GM21737 (cell line): ENCODE measurements around the gene UTP11.
"Not testable (repeated sequence)": the region's sequence is repeated elsewhere in the genome, so short reads cannot be mapped to it uniquely, and the experiment has no call there.

Source experiments
- ATAC-seq: cut with Tn5 transposase; IDR thresholded peaks from one replicate; pipeline ENCODE4 v1.9.1; 2021; ENCODE audit warnings: mild to moderate bottlenecking, moderate library complexity; ENCODE audit not compliant: unreplicated experiment

The UTP11 gene, protein sequence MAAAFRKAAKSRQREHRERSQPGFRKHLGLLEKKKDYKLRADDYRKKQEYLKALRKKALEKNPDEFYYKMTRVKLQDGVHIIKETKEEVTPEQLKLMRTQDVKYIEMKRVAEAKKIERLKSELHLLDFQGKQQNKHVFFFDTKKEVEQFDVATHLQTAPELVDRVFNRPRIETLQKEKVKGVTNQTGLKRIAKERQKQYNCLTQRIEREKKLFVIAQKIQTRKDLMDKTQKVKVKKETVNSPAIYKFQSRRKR

GRCh38 chr1:38012363-38013226 is at the start of gene UTP11:
TSS of gene UTP11 (plus strand) at chr1:38012734. CDS start at chr1:38012803, 69 bp downstream.
- ATAC-seq, result peak; percentile 88

DNA sequence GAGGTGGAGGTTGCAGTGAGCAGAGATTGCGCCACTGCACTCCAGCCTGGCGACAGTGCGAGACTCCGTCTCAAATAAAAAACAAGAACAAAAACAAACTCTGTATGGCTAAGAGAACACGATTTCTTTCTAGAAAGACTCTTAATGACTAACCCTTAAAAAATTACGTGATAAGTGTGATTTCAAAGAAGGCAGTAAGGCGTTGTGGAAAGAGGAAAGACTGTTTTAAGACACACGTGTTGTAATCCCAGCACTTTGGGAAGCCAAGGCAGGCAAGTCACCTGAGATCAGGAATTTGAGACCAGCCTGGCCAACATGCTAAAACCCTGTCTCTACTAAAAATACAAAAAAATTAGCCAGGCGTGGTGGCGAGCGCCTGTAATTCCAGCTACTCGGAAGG is 48.4 kb upstream of the UTP11 start:
- not testable (repeated sequence) for ATAC-seq

DNA sequence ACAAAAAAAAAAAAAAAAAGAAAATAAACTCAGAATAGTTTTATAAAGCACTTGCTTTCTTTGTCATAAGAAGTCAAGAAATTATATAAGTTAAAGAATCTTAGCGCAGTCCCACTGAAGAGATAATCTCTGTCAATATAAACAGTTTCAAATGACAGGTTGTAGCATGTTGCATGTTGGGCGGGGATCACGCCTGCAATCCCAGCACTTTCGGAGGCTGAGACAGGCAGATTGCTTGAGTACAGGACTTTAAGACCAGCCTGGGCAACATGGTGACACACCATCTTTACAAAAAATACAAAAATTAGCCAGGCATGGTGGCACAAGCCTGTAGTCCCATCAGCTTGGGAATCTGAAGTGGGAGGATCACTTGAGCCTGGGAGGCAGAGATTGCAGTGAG is 47.2 kb upstream of the UTP11 start:
- no peak for ATAC-seq

DNA sequence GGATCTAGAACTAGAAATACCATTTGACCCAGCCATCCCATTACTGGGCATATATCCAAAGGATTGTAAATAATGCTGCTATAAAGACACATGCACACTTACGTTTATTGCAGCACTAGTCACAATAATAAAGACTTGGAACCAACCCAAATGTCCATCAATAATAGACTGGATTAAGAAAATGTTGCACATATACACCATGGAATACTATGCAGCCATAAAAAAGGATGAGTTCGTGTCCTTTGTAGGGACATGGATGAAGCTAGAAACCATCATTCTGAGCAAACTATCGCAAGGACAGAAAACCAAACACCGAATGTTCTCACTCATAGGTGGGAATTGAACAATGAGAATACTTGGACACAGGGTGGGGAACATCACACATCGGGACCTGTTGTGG is 38.9 kb upstream of the UTP11 start:
- not testable (repeated sequence) for ATAC-seq

DNA sequence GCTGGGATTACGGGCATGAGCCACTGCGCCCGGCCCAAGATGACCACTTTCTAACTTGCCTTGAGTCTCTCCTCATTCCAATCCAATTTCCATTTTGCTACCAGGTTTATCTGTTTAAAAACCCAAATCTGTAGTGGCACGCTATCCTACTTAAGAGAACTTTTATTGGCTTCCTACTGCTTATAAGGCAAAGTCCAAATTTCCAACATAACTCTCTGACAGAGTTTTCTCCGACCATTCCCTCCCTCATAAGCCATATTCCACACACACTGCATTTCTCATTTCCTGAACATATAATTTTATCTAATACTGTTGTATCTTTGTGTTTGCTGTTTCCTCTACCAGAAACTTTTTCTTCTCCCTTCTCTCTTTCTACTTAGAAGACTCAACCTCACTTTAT is 38.0 kb upstream of the UTP11 start:
- no peak for ATAC-seq

- ATAC-seq, result not testable (repeated sequence)
Measured at GRCh38 chr1:37975083-37975482, 37.5 kb upstream of the UTP11 start.

- no peak for ATAC-seq
Measured at GRCh38 chr1:37978541-37978940, 34.0 kb upstream of the UTP11 start.

DNA sequence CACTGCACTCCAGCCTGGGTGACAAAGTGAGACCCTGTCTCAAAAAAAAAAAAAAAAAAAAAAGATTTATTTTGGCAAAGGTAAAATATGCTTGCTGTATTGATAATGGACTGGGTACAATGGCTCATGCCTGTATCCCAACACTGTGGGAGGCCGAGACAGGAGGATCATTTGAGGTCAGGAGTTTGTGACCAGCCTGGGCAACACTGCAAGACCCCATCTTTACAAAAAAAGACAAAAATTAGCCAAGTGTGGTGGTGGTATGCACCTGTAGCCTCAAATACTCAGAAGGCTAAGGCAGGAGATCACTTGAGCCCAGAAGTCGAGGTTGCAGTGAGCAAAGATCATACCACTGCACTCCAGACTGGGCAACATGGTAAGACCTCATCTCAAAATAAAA is 29.0 kb upstream of the UTP11 start:
- no peak for ATAC-seq

GRCh38 chr1:37987679-37988078 is 24.9 kb upstream of the UTP11 start:
- no peak for ATAC-seq

GRCh38 chr1:37989361-37989930 is 23.1 kb upstream of the UTP11 start:
- ATAC-seq, result peak; percentile 17

GRCh38 chr1:37994886-37995566 is 17.5 kb upstream of the UTP11 start:
- no peak for ATAC-seq

- no peak for ATAC-seq
Measured at GRCh38 chr1:37995751-37996345, 16.7 kb upstream of the UTP11 start.

DNA sequence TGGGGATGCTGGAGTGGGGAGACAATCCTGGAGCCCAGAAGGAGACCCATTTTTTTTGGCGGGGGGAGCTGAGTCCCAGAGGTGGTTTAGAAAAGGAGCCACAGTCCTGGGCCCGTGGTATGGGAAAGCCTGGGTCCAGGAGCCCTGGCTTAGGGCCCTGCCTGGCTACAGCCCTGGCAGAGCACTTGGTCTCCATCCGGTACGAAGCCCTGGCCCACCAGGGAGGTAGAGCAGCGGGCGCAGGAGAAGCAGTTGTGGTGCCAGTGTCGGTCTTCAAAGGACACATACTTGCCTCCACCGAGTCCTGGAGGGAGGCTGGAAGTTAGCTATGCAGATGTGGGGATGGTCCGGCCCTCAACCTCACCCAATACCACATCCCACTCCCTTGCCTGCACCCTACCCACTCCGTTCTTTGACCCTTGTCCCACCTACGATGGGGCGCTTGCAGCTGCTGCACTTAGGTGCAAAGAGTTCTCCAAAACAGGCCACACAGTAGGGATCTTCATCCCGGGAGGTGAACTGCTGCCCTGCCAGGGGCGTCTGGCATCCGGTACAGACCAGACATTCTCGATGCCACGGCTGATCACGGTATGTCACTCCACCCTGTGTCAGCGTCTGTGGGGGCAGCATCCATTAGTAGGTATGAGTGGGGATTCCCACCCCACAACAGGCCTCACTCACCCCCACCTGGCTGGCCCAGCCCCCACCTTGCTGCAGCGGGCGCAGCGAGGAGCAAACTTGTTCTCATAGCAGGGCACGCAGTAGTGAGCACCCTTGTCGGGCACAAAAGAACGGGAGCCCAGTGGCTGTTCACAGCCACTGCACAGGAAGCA is 15.1 kb upstream of the UTP11 start:
- no peak for ATAC-seq

DNA sequence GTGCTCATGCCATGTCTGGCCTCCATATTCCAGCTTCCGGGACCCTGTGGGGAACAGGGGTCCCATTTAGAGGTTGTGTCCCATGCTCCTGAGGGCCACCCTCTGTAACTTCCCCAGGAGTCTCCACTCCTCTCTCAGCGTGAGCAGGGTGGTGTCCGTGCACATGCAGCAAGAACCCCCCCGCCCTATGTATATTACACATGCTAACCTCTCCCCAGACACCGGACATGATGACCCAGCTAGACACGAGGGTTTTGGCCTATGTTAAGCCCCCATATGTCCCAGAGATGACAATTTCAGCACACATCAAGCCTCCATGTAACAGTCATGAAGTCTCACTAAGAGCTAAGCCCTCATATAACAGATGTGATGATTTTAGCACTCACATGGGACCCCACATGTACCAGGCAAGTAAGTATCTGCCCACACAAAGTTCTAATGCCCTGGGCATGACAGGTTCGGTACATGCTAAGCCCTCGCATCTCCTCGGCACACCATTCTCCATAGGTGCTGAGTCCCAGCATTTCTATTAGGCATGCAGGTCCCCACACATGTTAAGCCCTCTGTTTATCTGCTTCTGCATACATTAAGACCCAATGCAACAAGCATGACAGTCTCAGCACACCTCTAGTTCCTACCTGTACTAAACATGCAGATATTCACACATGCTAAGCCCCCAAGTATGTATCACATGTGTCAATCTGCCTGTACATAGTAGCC is 14.3 kb upstream of the UTP11 start:
- ATAC-seq, result no peak

DNA sequence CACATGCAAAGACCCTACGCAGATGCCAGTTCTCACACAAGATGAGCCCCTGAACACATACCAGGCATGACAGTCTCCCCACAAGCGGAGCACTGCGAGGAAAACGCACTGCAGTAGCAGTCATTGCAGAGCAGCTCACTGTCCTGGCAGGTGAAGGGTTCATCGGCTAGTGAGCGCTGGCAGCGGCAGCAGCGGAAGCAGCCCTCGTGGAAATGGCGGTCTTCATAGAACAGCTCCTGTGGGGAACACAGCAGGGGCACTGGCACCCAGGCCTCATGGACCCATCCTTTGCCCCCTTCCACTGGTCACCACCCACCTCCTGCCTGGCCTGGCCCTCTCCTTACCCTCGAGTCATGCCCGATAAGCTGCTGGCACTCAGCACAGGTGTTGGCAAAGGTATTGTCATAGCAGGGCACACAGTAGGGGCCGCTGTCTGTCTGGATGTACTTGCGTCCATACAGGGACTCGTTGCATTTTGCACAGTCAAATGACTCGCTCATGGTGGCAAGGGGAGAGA is 13.6 kb upstream of the UTP11 start:
- ATAC-seq, result no peak

DNA sequence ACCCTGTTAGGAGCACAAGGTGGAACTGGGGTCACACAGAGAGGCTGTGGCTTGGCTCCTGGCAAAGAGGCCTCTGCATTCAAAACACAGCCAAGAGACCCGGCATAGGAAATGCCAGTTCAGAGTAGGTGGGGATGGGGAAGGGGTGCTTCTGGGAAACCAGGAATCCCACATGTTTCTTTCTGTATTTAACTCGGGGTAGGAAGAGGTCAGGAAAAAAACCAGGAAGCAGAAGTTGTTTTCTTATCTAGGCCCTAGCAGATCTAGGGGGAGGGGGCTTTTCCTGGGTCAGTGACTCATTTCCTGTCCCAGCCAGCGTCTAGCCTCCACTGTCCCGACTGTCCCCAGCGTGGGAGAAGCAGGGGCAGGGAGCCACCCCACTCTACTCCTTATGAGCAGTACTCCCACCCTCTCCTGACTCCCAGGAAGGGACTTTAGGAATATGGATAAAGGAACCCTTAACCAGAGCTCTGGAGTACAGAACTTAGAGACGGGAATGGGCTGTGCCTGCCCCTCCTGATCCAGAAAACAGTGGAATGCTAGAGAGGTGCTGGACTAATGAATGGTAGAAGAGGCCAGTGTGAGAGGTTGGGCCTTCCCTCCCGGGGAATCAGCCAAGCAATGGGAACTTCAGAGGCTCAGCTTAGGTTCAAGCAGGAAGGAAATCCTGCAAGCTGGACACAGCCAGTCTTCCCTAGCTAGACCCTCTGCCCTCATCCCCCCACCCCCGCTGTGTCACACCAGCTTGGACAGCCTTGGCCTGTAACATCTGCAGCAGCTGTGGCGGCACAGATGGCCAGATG is 12.9 kb upstream of the UTP11 start:
- no peak for ATAC-seq

DNA sequence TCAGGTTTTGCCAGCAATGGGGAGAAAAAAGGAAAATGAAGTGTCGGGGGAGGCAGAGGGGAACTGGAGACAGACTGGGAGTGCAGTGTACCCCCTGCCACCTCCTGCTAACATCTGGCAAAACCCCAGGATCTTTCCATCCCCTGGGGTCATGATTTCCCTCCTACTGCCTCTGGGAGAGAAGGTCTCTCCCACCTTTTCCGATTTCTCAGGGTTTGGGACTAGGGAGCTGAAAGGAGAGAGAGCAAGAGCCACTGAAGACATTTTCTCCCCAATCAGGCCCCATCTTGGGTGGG is 12.4 kb upstream of the UTP11 start:
- no peak for ATAC-seq
